HG03342 (cell line): ENCODE data around the gene KCNH6.

ENCODE experiments used
- ATAC-seq: cut with Tn5 transposase; IDR thresholded peaks from one replicate; pipeline ENCODE4 v1.9.1; 2021; ENCODE audit warnings: mild to moderate bottlenecking, moderate library complexity; ENCODE audit not compliant: unreplicated experiment

KCNH6 gene

GRCh38 chr17:63549946-63550816 is 27.0 kb downstream of the KCNH6 start, which contains the start of gene DCAF7:
Gene DCAF7 (plus strand): TSS chr17:63550477. CDS start chr17:63550678, 201 bp downstream.
- peak; percentile 94 for ATAC-seq

GRCh38 chr17:63550817-63551639 is 27.9 kb downstream of the KCNH6 start:
- ATAC-seq: no peak

- no peak for ATAC-seq
Observed at GRCh38 chr17:63552211-63552610, 29.1 kb downstream of the KCNH6 start.

GRCh38 chr17:63555500-63556156 is 32.5 kb downstream of the KCNH6 start:
- ATAC-seq: no peak

GRCh38 chr17:63557416-63557815 is 34.3 kb downstream of the KCNH6 start:
- ATAC-seq: no peak

GRCh38 chr17:63558441-63558840 is 35.3 kb downstream of the KCNH6 start:
- ATAC-seq: no peak

- no peak for ATAC-seq
Observed at GRCh38 chr17:63561819-63562218, 38.7 kb downstream of the KCNH6 start.

GRCh38 chr17:63563339-63563738 is 40.2 kb downstream of the KCNH6 start:
- ATAC-seq: no peak

- no peak for ATAC-seq
Observed at GRCh38 chr17:63564562-63564961, 41.4 kb downstream of the KCNH6 start.

- no peak for ATAC-seq
Observed at GRCh38 chr17:63567229-63567628, 44.1 kb downstream of the KCNH6 start.

GRCh38 chr17:63568563-63568962 is 45.4 kb downstream of the KCNH6 start:
- ATAC-seq: no peak

GRCh38 chr17:63571632-63572310 is 48.6 kb downstream of the KCNH6 start:
- ATAC-seq: no peak

- ATAC-seq: no peak
Observed at GRCh38 chr17:63573634-63574033, 50.5 kb downstream of the KCNH6 start.

GRCh38 chr17:63578027-63578768 is 55.0 kb downstream of the KCNH6 start:
- ATAC-seq: no peak

- no peak for ATAC-seq
Observed at GRCh38 chr17:63578769-63579111, 55.6 kb downstream of the KCNH6 start.

- ATAC-seq: no peak
Observed at GRCh38 chr17:63579633-63580032, 56.5 kb downstream of the KCNH6 start.

- no peak for ATAC-seq
Observed at GRCh38 chr17:63587770-63588169, 64.6 kb downstream of the KCNH6 start.

- ATAC-seq: no peak
Observed at GRCh38 chr17:63588797-63589196, 65.6 kb downstream of the KCNH6 start.

- no peak for ATAC-seq
Observed at GRCh38 chr17:63589646-63590045, 66.5 kb downstream of the KCNH6 start.

- no peak for ATAC-seq
Observed at GRCh38 chr17:63592797-63593196, 69.6 kb downstream of the KCNH6 start.
